Gastroesophageal sphincter (tissue), 3 donors: ENCODE results near the gene NRIP2.

Source experiments
- CTCF ChIP-seq, 4 experiments: fragments of 200-600 bp in 2 of 4; fragments of 450-650 bp in 2 of 4; sonication (generic) in 1 of 4; IDR thresholded peaks; one replicate each; pipeline ENCODE4 v1.5.1; 2017 to 2019; ENCODE audit warnings: antibody characterized with exemption in 4 of 4, mild to moderate bottlenecking in 2 of 4, moderate library complexity in 2 of 4
- POLR2A ChIP-seq, 2 donors: fragments of 450-650 bp; IDR thresholded peaks; one replicate each; pipeline ENCODE4 v1.6.1; 2017; ENCODE audit warnings: antibody characterized with exemption in 2 of 2, mild to moderate bottlenecking in 2 of 2, moderate library complexity in 1 of 2
- POLR2AphosphoS5 ChIP-seq: sonication (generic); formaldehyde crosslinking; IDR thresholded peaks from one replicate; pipeline ENCODE4 v1.6.1; 2017; ENCODE audit warnings: antibody characterized with exemption

DNA sequence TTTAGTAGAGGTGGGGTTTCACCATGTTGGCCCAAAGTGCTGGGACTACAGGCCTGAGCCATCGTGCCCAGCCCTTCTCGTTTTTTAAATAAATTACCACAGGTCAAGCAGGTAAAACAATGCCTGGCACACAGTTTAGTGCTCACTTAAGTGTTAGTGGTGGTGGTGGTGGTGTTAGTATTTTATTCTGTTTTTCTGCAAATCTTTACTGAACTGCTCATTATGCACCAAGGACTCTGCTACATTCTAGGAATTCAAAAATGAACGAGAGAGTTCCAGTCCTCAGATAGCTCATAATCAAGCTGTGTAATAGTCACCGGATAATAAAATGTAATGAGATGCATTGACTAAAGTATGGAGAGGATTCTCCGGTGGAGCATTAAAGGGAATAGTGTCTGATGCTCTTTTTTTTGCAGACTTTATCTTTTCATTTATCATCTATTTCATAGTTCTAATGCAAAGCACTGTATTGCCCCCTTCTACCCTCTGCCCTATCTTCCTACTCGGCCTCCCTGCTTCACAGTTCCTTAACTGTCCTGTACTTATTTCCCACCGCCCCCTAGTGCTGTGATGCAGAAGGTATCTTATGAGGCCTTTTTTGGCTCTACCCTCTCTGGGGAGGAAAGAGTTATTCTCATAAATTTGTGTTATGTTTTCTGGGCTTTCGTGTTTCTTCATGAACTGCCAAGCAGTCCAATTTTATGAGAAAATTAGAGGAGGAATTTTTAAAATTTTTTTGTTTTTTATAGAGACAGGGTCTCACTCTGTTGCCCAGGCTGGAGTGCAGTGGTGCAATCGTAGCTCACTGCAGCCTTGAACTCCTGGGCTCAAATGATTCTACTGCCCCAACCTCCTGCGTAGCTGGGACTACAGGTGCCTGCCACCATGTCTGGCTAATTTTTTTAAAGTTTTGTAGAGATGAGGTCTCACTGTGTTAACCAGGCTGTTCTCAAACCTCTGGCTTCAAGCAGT lies 21.3 kb downstream of the NRIP2 start:
- TF ChIP-seq POLR2A (IDR thresholded peaks at IDR 0.05) (no peak), POLR2AphosphoS5 (no peak), CTCF (IDR thresholded peaks at IDR 0.05) (peak in 3 of 4 experiments; percentile 57 to 65 (median 59))
